Measurements from ENCODE around the gene DUSP19.

DNA sequence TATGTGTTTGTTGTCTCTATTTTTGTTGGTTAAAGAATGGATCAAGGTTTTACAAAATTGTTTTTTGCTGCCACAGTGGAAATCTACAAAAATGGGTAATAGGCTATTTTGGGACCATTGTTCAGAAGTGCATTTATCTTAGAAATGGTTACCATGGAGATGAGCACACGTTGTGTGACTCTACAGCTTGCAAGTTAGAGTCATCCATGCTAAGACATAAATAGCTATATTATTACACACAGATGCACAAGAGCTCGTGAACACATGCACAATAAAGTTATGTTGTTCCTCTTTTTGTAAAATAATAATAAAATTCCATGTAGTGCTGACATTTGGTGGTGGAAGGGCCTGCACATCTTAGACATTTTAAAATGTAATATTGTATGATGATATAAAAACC lies 15.5 kb upstream of the DUSP19 start:
- TF ChIP-seq YY1 (IDR thresholded peaks at IDR 0.05; ENCODE audit: insufficient read depth, insufficient read length) (no peak), SUZ12 (IDR thresholded peaks at IDR 0.05; ENCODE audit: extremely low read depth, insufficient read depth, insufficient read length) (no peak), ZNF274 (IDR thresholded peaks at IDR 0.05; ENCODE audit: low read depth, low read length) (no peak)
